ENCODE data around the gene TADA2B.

TADA2B gene

DNA sequence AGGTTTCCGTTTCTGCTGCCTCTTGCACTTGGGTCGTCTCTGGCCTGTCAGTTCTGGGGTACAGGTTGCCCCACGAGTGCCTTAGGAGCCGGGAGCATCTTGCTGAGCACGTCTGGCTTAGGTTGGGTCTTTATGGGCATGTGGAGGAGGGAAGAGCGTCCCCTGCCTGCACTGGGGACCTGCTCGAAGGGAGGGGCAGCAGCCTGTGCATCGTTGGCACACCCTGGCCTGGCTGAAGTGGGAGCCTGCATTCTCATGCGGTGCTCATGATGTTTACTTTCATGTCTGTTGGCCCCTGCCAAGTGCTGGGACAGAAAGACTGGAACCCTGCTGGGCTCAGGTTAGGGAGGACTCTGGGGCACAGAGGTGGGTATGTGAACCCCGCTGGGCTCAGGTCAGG, 23.8 kb upstream of the TADA2B start:
- Histone ChIP-seq H3K9me3 (ENCODE audit: control insufficient read depth, low read length) (no peaks in the 10 kb centered on the region), H3K36me3 (ENCODE audit: control insufficient read depth, insufficient read depth, low read length, severe bottlenecking) (peaks cover 36% of the 10 kb centered on the region), H3K4me1 (ENCODE audit: control insufficient read depth, insufficient read depth, low read length) (peaks cover 10% of the 10 kb centered on the region), H3K4me3 (ENCODE audit: low read length) (no peak overlapping the region), H3K9ac (ENCODE audit: low read length) (no peak overlapping the region), H3K27me3 (replicated peaks; ENCODE audit: control insufficient read depth, insufficient read depth, low read length) (no peaks in the 10 kb centered on the region)
- DNase-seq (ENCODE audit: low read depth): no peak

DNA sequence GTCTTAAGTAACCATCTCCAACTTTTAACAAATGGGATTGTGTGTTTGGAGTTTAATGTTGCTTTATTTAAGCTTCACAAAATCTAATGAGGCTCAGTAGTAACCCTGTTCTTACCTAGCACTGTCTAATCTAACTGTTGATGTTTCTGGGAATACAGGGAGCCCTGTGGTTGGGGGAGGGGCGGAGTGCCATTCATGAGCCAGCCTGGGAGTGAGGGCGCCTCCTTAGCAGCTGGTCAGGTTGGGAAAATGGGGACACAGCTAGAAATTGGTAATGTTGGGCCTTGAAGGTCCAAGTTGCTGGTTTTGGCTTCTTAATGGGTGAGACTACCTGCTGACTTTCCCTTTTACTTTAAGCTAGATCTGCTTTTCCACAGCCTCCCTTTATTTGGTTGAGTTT, 22.9 kb upstream of the TADA2B start:
- Histone ChIP-seq H3K27me3 (replicated peaks; ENCODE audit: control insufficient read depth, insufficient read depth, low read length) (no peaks in the 10 kb centered on the region), H3K9me3 (ENCODE audit: control insufficient read depth, low read length) (no peaks in the 10 kb centered on the region), H3K4me1 (ENCODE audit: control insufficient read depth, insufficient read depth, low read length) (peaks cover 10% of the 10 kb centered on the region), H3K36me3 (ENCODE audit: control insufficient read depth, insufficient read depth, low read length, severe bottlenecking) (peaks cover 30% of the 10 kb centered on the region), H3K4me3 (ENCODE audit: low read length) (no peak overlapping the region), H3K9ac (ENCODE audit: low read length) (no peak overlapping the region)
- DNase-seq (ENCODE audit: low read depth): no peak

DNA sequence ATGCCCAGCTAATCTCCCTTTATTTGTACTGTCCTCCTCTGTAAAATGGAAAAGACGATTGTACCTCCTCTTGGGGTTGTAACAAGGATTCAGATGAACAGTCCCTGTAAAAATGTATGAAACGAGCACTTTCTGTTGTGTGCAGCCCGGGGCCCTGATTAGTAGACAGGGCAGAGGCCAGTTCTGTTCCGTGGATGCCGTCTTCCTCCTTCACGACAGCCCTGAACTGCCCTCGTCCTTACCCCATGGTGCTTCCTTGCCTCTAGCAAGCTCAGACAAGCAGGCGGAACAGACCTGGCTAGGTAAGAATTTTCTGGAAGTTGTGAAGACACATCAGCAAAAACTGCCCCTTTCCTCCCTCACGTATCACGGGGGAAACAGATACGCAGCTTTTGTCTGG, 22.3 kb upstream of the TADA2B start:
- Histone ChIP-seq H3K27me3 (replicated peaks; ENCODE audit: control insufficient read depth, insufficient read depth, low read length) (no peaks in the 10 kb centered on the region), H3K9ac (ENCODE audit: low read length) (no peak overlapping the region), H3K4me3 (ENCODE audit: low read length) (no peak overlapping the region), H3K36me3 (ENCODE audit: control insufficient read depth, insufficient read depth, low read length, severe bottlenecking) (peaks cover 26% of the 10 kb centered on the region), H3K4me1 (ENCODE audit: control insufficient read depth, insufficient read depth, low read length) (peaks cover 10% of the 10 kb centered on the region), H3K9me3 (ENCODE audit: control insufficient read depth, low read length) (no peaks in the 10 kb centered on the region)
- DNase-seq (ENCODE audit: low read depth): no peak

DNA sequence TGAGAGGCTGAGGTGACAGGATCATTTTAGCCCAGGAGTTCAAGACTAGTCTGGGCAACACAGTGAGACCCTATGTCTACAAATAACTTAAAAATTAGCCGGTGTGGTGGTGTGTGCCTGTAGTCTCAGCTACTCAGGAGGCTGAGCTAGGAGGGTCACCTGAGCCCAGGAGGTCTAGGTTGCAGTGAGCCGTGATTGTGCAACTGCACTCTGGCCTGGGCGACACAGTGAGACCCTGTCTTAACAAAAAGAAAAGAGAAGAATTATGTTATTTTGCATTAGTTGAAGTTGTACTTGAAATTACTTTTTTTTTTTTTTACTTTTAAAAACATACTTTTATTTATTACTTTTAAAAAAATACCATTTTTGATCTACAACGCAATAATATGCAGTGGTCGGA, 21.8 kb upstream of the TADA2B start:
- peaks cover 25% of the 10 kb centered on the region for H3K36me3 ChIP-seq (ENCODE audit: control insufficient read depth, insufficient read depth, low read length, severe bottlenecking)
- H3K4me3 ChIP-seq (ENCODE audit: low read length): no peak overlapping the region
- DNase-seq (ENCODE audit: low read depth): no peak

DNA sequence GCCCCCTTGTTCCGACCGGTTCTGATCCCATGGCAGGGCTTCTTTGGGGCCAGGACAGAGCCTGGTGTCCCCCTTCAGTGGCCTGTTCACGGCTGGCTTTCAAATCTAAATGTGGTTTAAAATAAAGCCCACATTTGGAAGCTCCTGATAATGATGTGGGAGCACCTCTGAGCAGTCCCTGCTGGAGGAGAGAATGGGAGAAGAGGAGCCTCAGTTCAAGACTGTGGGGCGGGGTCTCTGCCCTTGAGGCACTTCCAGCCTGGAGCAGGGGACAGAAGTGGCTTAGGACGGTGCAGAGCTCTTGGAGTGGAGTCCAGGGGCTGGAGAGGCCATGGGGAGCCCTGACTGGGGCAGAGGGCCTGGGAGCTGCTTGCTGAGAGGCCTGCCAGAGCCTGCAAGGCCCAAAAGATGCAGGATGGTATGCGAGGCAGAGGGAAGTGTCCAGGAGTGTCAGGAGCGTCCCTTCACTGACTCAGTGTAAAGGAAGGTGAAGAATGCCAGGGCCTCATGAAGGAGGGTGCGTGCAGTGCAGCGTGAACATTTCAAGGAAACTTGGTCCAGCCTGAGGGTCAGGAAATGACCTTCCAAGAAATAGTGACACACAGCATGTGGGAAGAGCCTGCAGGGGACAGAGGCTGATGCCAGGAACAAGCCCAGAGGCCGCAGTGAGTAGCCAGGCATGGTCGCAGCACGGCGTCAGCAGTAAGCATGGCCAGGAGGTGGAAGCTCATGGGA, 21.1 kb upstream of the TADA2B start:
- H3K9ac ChIP-seq (ENCODE audit: low read length): peak overlapping the region; percentile 60
- no peak overlapping the region for H3K4me3 ChIP-seq (ENCODE audit: low read length)
- no peaks in the 10 kb centered on the region for H3K9me3 ChIP-seq (ENCODE audit: control insufficient read depth, low read length)
- peaks cover 28% of the 10 kb centered on the region for H3K36me3 ChIP-seq (ENCODE audit: control insufficient read depth, insufficient read depth, low read length, severe bottlenecking)
- DNase-seq (ENCODE audit: low read depth): peak; percentile 86
- H3K27me3 ChIP-seq (replicated peaks; ENCODE audit: control insufficient read depth, insufficient read depth, low read length): no peaks in the 10 kb centered on the region
- H3K4me1 ChIP-seq (ENCODE audit: control insufficient read depth, insufficient read depth, low read length): peaks cover 10% of the 10 kb centered on the region

More for the DNA sequence above, 21.8 kb upstream of the TADA2B start:
- Histone ChIP-seq H3K4me1 (ENCODE audit: control insufficient read depth, insufficient read depth, low read length) (peaks cover 10% of the 10 kb centered on the region), H3K27me3 (replicated peaks; ENCODE audit: control insufficient read depth, insufficient read depth, low read length) (no peaks in the 10 kb centered on the region), H3K9ac (ENCODE audit: low read length) (no peak overlapping the region), H3K9me3 (ENCODE audit: control insufficient read depth, low read length) (no peaks in the 10 kb centered on the region)

DNA sequence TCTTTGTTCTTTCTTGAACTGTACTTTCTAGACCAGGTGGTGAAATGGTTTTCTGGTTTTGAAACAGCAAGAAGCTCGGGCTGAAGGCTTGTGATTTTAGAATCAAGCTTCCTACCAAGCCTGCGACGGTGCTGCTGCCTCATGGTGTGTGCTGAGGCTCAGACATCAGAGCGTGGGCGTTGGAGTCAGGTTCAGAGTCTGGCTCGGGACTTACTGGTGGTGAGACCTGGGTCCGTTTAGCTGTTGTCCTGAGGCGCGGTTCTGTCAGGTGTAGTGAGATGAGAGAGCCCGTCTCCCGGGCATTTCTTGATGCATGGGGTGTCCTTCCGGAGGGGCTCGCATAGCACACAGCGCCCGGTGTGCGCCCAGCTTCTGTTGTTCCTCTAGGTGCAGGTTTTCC, 19.7 kb upstream of the TADA2B start:
- DNase-seq (ENCODE audit: low read depth): no peak
- Histone ChIP-seq H3K4me1 (ENCODE audit: control insufficient read depth, insufficient read depth, low read length) (peaks cover 10% of the 10 kb centered on the region), H3K9me3 (ENCODE audit: control insufficient read depth, low read length) (no peaks in the 10 kb centered on the region), H3K27me3 (replicated peaks; ENCODE audit: control insufficient read depth, insufficient read depth, low read length) (no peaks in the 10 kb centered on the region), H3K4me3 (ENCODE audit: low read length) (no peak overlapping the region), H3K9ac (ENCODE audit: low read length) (no peak overlapping the region), H3K36me3 (ENCODE audit: control insufficient read depth, insufficient read depth, low read length, severe bottlenecking) (peaks cover 35% of the 10 kb centered on the region)

DNA sequence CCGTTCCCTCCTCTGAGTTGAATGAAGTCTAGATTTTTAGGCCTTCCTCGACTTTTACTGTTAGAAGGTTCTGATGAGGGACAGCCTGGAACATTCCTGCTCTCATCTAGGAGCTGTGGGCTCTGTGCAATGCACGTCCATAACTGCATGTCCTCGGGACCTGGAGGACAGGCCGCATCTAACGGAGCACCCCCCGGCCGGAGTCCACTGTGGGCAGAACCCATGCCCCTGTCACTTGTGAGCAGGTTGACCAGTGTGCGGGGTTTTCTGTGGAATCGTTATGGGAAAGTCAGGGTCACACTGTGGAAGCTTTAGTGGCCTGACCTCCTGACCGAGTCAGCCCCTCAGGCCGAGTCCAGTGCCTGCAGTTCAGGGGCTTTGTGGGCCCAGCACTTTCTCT, 19.3 kb upstream of the TADA2B start:
- no peaks in the 10 kb centered on the region for H3K9me3 ChIP-seq (ENCODE audit: control insufficient read depth, low read length)
- H3K27me3 ChIP-seq (replicated peaks; ENCODE audit: control insufficient read depth, insufficient read depth, low read length): no peaks in the 10 kb centered on the region
- peaks cover 10% of the 10 kb centered on the region for H3K4me1 ChIP-seq (ENCODE audit: control insufficient read depth, insufficient read depth, low read length)
- no peak for DNase-seq (ENCODE audit: low read depth)
- peaks cover 35% of the 10 kb centered on the region for H3K36me3 ChIP-seq (ENCODE audit: control insufficient read depth, insufficient read depth, low read length, severe bottlenecking)
- H3K9ac ChIP-seq (ENCODE audit: low read length): no peak overlapping the region
- H3K4me3 ChIP-seq (ENCODE audit: low read length): no peak overlapping the region

DNA sequence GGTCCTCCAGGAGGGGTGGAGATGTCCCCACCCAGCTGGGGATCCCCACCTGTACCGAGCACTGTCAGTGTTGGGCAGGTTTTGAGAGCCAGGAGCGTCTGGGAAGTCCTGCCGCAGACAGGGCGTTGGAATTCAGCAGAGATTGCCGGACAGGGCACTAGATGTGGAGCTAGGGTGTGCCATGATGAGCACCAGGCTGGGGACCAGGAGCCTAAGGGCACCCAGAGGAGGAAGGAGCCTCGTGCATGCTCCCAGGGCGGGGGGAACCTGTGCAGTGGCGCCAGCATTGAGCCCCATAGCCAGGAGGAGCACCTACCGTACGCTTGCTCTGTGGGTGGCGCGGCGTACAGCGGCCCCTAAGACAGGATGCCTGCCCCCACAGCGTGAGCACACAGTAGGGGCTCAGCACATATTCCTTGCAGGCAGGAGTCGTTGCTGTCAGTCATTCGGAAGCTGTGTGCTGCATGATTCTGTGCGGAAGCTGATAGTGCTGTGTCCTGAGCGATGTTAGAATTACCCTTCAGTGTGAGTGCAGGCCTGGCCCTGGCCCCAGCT, 18.8 kb upstream of the TADA2B start:
- no peaks in the 10 kb centered on the region for H3K27me3 ChIP-seq (replicated peaks; ENCODE audit: control insufficient read depth, insufficient read depth, low read length)
- H3K9ac ChIP-seq (ENCODE audit: low read length): no peak overlapping the region
- H3K9me3 ChIP-seq (ENCODE audit: control insufficient read depth, low read length): no peaks in the 10 kb centered on the region
- no peak overlapping the region for H3K4me3 ChIP-seq (ENCODE audit: low read length)
- H3K4me1 ChIP-seq (ENCODE audit: control insufficient read depth, insufficient read depth, low read length): peaks cover 10% of the 10 kb centered on the region
- no peak for DNase-seq (ENCODE audit: low read depth)
- H3K36me3 ChIP-seq (ENCODE audit: control insufficient read depth, insufficient read depth, low read length, severe bottlenecking): peaks cover 35% of the 10 kb centered on the region

DNA sequence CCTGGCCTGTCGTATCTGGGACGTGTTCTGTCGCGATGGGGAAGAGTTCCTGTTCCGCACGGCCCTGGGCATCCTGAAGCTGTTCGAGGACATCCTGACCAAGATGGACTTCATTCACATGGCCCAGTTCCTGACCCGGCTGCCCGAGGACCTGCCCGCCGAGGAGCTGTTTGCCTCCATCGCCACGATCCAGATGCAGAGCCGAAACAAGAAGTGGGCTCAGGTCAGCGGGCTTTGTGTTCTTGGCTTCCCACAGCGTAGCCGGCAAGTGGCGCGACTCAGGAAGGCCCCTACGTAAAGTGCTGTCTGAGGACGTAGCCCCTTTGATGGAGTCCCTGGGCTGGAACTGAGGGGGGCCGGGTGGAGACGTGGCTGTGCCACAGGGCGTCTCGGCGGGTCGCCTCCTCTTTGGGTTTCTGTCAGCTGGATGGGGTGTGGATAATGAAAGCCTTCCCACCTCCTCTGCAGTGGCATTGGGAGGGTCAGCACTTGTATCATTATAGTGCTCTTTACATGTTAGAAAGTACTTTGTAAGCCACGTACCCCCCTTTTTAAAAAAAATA, 18.1 kb upstream of the TADA2B start:
- no peaks in the 10 kb centered on the region for H3K9me3 ChIP-seq (ENCODE audit: control insufficient read depth, low read length)
- peaks cover 10% of the 10 kb centered on the region for H3K4me1 ChIP-seq (ENCODE audit: control insufficient read depth, insufficient read depth, low read length)
- H3K9ac ChIP-seq (ENCODE audit: low read length): no peak overlapping the region
- DNase-seq (ENCODE audit: low read depth): no peak
- H3K27me3 ChIP-seq (replicated peaks; ENCODE audit: control insufficient read depth, insufficient read depth, low read length): no peaks in the 10 kb centered on the region
- no peak overlapping the region for H3K4me3 ChIP-seq (ENCODE audit: low read length)
- peaks cover 38% of the 10 kb centered on the region for H3K36me3 ChIP-seq (ENCODE audit: control insufficient read depth, insufficient read depth, low read length, severe bottlenecking)

DNA sequence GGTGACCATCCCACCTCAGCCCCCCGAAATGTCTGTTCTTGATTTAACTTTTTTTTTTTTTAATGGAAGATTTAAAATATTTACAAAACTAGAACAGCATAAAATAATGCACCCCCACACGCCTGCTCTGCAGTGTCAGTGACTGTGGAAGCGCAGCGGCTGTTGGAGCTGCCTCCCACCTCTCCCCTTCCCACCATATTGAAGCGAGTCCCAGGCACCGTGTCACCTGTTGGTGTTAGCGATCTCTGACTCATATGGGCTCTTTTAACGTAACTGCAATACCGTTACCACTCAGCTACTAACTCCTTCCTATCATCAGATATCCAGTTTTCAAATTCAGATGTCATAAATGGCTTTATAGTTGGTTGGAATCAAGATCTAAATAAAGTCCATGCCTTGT, 17.1 kb upstream of the TADA2B start:
- Histone ChIP-seq H3K36me3 (ENCODE audit: control insufficient read depth, insufficient read depth, low read length, severe bottlenecking) (peaks cover 44% of the 10 kb centered on the region), H3K9ac (ENCODE audit: low read length) (no peak overlapping the region)
- DNase-seq (ENCODE audit: low read depth): no peak

DNA sequence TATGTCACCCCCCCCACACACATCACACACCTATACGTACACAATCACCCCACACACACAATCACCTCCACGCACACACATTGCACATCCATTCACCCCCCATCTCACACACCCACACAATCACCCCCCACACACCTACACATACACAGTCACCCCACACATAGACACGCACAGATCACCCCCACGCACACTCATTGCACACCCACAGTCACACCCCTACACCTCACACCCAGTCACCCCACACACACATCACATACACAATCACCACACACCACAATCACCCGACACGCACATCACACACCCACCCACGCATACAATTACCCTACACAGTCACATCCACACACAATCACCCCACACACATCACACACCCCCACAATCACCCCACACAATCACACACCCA, 15.9 kb upstream of the TADA2B start:
- no peak overlapping the region for H3K4me3 ChIP-seq (ENCODE audit: low read length)
- H3K4me1 ChIP-seq (ENCODE audit: control insufficient read depth, insufficient read depth, low read length): peaks cover 3% of the 10 kb centered on the region
- H3K9me3 ChIP-seq (ENCODE audit: control insufficient read depth, low read length): no peaks in the 10 kb centered on the region
- no peaks in the 10 kb centered on the region for H3K27me3 ChIP-seq (replicated peaks; ENCODE audit: control insufficient read depth, insufficient read depth, low read length)
- peaks cover 53% of the 10 kb centered on the region for H3K36me3 ChIP-seq (ENCODE audit: control insufficient read depth, insufficient read depth, low read length, severe bottlenecking)
- DNase-seq (ENCODE audit: low read depth): no peak
- H3K9ac ChIP-seq (ENCODE audit: low read length): no peak overlapping the region

More for the DNA sequence above, 17.1 kb upstream of the TADA2B start:
- H3K9me3 ChIP-seq (ENCODE audit: control insufficient read depth, low read length): no peaks in the 10 kb centered on the region
- no peak overlapping the region for H3K4me3 ChIP-seq (ENCODE audit: low read length)
- peaks cover 10% of the 10 kb centered on the region for H3K4me1 ChIP-seq (ENCODE audit: control insufficient read depth, insufficient read depth, low read length)
- H3K27me3 ChIP-seq (replicated peaks; ENCODE audit: control insufficient read depth, insufficient read depth, low read length): no peaks in the 10 kb centered on the region
